ENCODE data around the gene PPP2R2C. TPM values are rescaled to one million over a fixed set of nuclear protein-coding genes. Genes with fewer than 3 reads are reported as not detected.

PPP2R2C gene
- total RNA-seq, 4 donors from 2014 or later = 50.7 to 81.3 (median 62.0) TPM

DNA sequence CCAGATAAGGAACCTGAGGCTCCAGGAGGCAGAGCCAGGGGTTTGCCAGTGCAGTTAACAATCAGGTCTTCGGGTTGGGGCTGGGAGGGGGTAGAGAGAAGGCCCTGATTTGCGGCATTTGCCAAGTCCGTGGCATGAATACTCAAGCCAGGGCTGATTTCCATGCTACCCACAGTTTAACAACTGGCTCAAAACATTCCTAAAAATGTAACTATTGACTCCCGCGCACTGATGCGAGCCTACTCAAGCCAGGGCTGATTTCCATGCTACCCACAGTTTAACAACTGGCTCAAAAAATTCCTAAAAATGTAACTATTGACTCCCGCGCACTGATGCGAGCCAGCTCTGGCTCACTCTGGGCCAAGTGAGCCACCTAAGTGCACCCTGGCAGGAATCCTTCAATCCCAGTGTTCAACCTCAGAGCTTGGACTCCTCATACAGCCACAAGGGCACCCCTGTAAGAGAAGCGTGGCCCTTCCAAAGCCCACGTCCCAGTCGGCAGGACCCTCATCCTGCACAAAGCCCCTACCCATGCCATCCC is 75.6 kb downstream of the PPP2R2C start:
- no peak overlapping the region for H3K4me3 ChIP-seq (ENCODE audit: low read depth, poor library complexity, severe bottlenecking)
- intact Hi-C loops (cut with DNase I; ENCODE audit: low total_unique reads) = no loop called here
- 53 to 76% methylated on average over 12 of the region's 12 CpGs for WGBS, 2 donors
- DNase-seq (ENCODE audit: low spot score in 2 of 2) = no peak
- TF ChIP-seq, protein P1, sequence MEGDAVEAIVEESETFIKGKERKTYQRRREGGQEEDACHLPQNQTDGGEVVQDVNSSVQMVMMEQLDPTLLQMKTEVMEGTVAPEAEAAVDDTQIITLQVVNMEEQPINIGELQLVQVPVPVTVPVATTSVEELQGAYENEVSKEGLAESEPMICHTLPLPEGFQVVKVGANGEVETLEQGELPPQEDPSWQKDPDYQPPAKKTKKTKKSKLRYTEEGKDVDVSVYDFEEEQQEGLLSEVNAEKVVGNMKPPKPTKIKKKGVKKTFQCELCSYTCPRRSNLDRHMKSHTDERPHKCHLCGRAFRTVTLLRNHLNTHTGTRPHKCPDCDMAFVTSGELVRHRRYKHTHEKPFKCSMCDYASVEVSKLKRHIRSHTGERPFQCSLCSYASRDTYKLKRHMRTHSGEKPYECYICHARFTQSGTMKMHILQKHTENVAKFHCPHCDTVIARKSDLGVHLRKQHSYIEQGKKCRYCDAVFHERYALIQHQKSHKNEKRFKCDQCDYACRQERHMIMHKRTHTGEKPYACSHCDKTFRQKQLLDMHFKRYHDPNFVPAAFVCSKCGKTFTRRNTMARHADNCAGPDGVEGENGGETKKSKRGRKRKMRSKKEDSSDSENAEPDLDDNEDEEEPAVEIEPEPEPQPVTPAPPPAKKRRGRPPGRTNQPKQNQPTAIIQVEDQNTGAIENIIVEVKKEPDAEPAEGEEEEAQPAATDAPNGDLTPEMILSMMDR (IDR thresholded peaks at IDR 0.05) = no peak
- TF ChIP-seq POLR2A (IDR thresholded peaks at IDR 0.05) = no peak

DNA sequence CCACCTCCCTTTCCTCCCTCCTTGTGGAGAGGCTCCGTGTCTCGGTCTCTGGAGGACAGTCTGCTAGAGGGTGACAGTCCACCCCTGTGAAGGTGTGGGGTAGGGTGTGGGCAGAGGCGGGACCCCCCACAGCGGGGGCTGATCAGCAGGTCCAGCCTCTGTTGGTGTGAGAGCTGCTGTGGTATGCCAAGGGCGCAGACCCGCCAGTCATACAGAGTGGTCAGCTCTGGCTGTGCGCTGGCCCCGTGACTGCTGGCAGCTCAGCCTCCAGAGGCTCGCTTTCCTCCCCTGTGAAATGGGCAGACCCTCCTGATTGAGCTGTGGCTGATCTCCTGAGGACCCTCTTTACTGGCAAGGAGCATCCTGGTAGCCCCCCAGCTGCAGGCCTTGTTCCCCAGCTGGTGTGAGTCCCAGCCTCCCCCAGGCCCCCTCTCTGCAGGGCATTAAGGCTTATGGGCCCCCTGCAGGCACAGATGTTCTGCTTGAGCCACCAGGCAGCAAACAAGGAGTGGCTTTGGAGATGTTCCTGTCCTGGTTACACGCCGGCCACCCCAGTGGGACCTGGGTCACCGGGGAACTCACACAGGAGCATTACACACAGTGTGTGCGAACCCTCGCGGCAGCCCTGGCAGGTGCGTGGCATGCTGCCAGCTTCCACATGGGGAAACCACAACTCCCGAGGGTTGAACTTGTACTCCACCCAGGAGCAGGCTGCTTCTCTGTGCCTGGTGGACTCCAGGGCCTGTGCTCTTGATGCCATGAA is 76.8 kb downstream of the PPP2R2C start:
- intact Hi-C loops (cut with DNase I; ENCODE audit: low total_unique reads) = no loop called here
- no peak for TF ChIP-seq POLR2A (IDR thresholded peaks at IDR 0.05)
- TF ChIP-seq, protein P1 (IDR thresholded peaks at IDR 0.05) = no peak
- no peak overlapping the region for H3K4me3 ChIP-seq (ENCODE audit: low read depth, poor library complexity, severe bottlenecking)
- DNase-seq (ENCODE audit: low spot score in 2 of 2) = no peak
- WGBS, 2 donors = 67 to 82% methylated on average over 10 to 17 of the region's 17 CpGs

DNA sequence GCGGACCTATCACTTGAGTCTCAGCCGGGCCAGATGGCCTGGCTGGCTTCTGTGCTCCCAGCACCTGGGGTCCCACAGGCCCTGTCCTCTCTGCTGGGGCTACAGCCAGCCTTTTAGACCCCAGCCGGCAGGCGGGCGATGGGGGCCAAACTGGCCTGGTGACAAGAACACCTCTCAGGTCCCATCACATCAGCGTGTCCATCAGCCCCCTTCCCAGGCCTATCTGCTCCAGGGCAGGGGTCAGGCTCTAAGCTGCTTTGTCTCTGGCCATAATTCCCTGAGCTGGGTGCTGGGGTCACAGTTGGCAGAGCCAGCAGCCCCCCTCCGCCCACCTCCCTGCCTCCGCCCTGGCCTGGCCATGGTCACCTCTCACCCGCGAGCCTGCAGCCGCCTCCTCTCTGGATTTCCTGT is 77.7 kb downstream of the PPP2R2C start:
- H3K4me3 ChIP-seq (ENCODE audit: low read depth, poor library complexity, severe bottlenecking) = no peak overlapping the region
- 90 to 91% methylated on average over 6 to 10 of the region's 11 CpGs for WGBS, 2 donors
- no peak for TF ChIP-seq POLR2A (IDR thresholded peaks at IDR 0.05)
- TF ChIP-seq, protein P1 (IDR thresholded peaks at IDR 0.05) = no peak
- DNase-seq (ENCODE audit: low spot score in 2 of 2) = no peak
- intact Hi-C loops (cut with DNase I; ENCODE audit: low total_unique reads) = no loop called here

DNA sequence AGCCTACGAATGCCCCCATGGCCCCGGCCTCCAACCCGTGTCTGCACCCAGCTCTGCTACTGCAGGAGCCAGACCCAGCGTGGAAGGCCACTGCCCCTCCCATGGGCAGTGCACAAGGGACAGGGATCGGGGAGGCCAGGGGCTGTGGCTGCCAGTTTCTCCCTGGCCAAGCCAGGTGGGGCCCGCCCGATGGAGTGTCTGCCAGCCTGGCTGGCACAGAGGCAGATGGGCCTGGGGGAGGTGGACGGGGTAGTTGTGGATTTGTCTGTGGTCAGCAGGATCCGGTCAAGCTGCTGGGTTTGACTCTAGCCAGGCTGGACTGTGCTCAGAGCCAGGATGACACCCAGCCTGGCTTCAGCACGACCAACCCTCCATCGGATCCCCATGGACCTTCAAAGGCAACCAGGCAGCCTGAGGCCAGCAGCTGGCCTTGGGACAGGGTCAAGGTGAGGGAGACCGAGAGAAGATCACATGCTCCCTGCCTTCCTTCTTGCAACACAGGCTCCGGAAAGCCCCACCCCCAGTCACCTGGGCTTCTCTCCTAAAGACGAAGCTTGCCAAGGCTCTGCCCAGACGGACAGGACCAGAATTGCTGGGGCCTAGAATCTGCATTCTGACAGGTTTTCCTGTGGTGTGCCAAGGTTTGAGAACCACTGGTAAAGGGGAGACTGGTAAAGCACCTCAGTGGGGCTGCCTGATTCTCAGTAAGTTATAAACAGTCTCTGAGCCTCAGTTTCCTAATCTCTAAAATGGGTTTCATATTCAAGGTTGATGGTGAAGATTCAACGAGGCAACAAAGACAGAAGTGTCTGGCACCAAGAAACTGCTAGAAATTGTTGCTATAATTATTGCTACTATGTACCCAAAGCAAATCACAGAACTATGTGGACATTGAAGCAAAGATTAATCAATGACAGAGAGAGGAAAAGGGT is 78.6 kb downstream of the PPP2R2C start:
- WGBS, 2 donors = 71 to 73% methylated on average over 14 to 16 of the region's 16 CpGs
- no peak for DNase-seq (ENCODE audit: low spot score in 2 of 2)
- H3K4me3 ChIP-seq (ENCODE audit: low read depth, poor library complexity, severe bottlenecking) = no peak overlapping the region
- no peak for TF ChIP-seq POLR2A (IDR thresholded peaks at IDR 0.05)
- TF ChIP-seq, protein P1 (IDR thresholded peaks at IDR 0.05) = no peak
- intact Hi-C loops (cut with DNase I; ENCODE audit: low total_unique reads) = no loop called here

DNA sequence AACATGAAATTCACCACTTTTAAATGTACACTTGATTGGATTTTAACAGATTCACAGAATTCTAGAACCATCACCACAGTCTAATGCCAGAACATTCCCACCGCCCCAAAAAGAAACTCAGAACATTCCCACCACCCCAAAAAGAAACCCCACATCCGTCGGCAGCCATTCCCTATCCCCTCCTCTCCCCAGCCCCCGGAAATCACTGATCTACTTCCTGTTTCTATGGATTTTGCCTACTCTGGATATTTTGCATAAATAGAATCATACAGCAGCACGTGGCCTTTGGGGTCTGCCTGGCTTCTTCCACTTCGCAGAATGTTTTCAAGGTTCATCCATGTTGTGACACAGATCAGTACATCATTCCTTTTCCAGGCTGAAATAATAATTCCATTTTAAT is 79.3 kb downstream of the PPP2R2C start:
- H3K4me3 ChIP-seq (ENCODE audit: low read depth, poor library complexity, severe bottlenecking) = no peak overlapping the region
- DNase-seq (ENCODE audit: low spot score in 2 of 2) = no peak
- intact Hi-C loops (cut with DNase I; ENCODE audit: low total_unique reads) = no loop called here
- no peak for TF ChIP-seq POLR2A (IDR thresholded peaks at IDR 0.05)
- TF ChIP-seq, protein P1 (IDR thresholded peaks at IDR 0.05) = no peak
- WGBS, 2 donors = 64 to 67% methylated on average over 6 of the region's 6 CpGs
